Embryonic facial prominence (tissue), 1 donor: ENCODE data around the gene PDZRN4.
"Not testable (repeated sequence)": the region's sequence is repeated elsewhere in the genome, so short reads cannot be mapped to it uniquely, and the experiment has no call there.

ENCODE experiments used
- DNase-seq: peaks from one replicate; pipeline ENCODE4 v3.0.0-alpha.2; 2016; ENCODE audit errors: extremely low spot score

Gene PDZRN4

GRCh38 chr12:41188058-41188840, at the start of gene PDZRN4:
TSS of gene PDZRN4 (plus strand) at chr12:41188320.
- DNase-seq: no peak

GRCh38 chr12:41140117-41140516, 48.0 kb upstream of the PDZRN4 start:
- no peak for DNase-seq

GRCh38 chr12:41141104-41141503, 47.0 kb upstream of the PDZRN4 start:
- no peak for DNase-seq

GRCh38 chr12:41142376-41142775, 45.7 kb upstream of the PDZRN4 start:
- DNase-seq: no peak

- DNase-seq: no peak
These were observed 36.3 kb upstream of the PDZRN4 start for GRCh38 chr12:41151793-41152192.

GRCh38 chr12:41162461-41162860, 25.7 kb upstream of the PDZRN4 start:
- DNase-seq: no peak

- no peak for DNase-seq
These were observed 20.4 kb upstream of the PDZRN4 start for GRCh38 chr12:41167701-41168100.

GRCh38 chr12:41174602-41175001, 13.5 kb upstream of the PDZRN4 start:
- no peak for DNase-seq

- not testable (repeated sequence) for DNase-seq
These were observed 8.6 kb upstream of the PDZRN4 start for GRCh38 chr12:41179507-41179906.

- no peak for DNase-seq
These were observed 3.3 kb upstream of the PDZRN4 start for GRCh38 chr12:41184864-41185263.

- DNase-seq: no peak
These were observed 2.1 kb upstream of the PDZRN4 start for GRCh38 chr12:41186026-41186425.

GRCh38 chr12:41188841-41189394, 798 bp downstream of the PDZRN4 start:
- DNase-seq: no peak

- no peak for DNase-seq
These were observed 1.5 kb downstream of the PDZRN4 start for GRCh38 chr12:41189395-41190251.

- no peak for DNase-seq
These were observed 2.2 kb downstream of the PDZRN4 start for GRCh38 chr12:41190338-41190737.

- DNase-seq: not testable (repeated sequence)
These were observed 3.4 kb downstream of the PDZRN4 start for GRCh38 chr12:41191549-41191948.

GRCh38 chr12:41193311-41193710, 5.2 kb downstream of the PDZRN4 start:
- no peak for DNase-seq

- DNase-seq: no peak
These were observed 13.9 kb downstream of the PDZRN4 start for GRCh38 chr12:41202051-41202450.

GRCh38 chr12:41205070-41205709, 17.1 kb downstream of the PDZRN4 start:
- no peak for DNase-seq

- no peak for DNase-seq
These were observed 18.2 kb downstream of the PDZRN4 start for GRCh38 chr12:41206298-41206697.

- DNase-seq: no peak
These were observed 23.3 kb downstream of the PDZRN4 start for GRCh38 chr12:41211448-41211847.

GRCh38 chr12:41212625-41213024, 24.5 kb downstream of the PDZRN4 start:
- DNase-seq: no peak

- DNase-seq: no peak
These were observed 25.0 kb downstream of the PDZRN4 start for GRCh38 chr12:41213107-41213506.
